ENCODE measurements around the gene GABRB1.

GABRB1 gene

GRCh38 chr4:47031011-47031678 lies at the start of gene GABRB1:
Gene GABRB1, plus strand, starts transcription at chr4:47031567.
- DNase-seq (ENCODE audit: low read depth in 2 of 2): peak in 1 of 2 experiments; percentile 11

- DNase-seq (ENCODE audit: low read depth in 2 of 2): no peak
Observed at GRCh38 chr4:46984781-46985180, 46.6 kb upstream of the GABRB1 start.

DNA sequence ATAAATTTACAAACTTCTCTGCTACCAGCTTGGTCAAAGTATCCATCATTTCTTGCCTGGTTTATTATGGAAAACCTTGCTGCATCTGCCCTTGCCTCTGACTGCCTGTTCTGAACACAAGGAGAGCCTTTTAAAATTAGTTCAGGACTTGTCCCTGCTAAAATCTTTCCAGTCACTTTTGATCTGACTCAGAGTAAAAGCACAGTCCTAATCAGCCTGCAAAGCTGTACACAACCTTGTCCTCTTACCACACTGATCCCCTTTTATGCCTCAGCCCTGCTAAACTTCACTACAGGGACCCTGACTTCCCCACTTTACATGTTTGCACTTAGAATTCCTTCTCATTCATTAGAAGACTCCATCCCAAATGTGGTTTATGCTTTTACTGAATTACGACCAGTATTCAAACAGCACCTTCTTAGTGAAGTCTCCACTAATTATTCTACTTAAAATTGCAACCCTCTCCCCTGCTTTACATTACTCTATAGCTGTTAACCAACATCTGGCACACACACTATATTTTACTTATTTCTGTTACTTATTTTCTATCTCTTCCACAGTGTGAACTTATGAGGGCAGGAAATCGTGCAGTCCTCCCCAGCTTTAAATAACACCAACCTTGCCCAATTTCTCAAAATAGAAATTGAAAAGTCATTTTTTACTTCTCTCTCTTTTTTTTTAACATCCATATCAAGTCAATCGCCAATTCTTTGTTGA lies 44.3 kb upstream of the GABRB1 start:
- DNase-seq (ENCODE audit: low read depth in 2 of 2): no peak

DNA sequence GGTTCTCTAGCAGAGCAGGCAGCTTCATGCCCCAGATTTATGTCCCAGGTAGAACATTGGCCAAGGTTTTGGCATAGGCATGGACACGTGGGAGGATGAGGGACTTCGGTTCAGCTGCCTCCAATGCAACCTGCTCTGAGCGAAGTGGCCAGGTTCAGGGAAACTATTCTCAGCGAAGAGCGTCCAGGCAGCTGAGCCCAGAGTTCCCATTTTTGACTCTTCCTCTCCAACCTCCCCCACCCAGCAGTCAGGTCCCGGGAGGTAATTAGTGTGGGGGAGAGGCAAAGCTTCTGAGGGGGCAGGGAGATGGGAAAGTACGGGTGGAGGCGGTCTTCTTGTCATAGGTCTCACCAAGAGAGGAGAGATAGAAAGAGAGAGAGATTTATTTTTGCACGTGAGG lies 39.0 kb upstream of the GABRB1 start:
- DNase-seq (ENCODE audit: low read depth in 2 of 2): no peak

DNA sequence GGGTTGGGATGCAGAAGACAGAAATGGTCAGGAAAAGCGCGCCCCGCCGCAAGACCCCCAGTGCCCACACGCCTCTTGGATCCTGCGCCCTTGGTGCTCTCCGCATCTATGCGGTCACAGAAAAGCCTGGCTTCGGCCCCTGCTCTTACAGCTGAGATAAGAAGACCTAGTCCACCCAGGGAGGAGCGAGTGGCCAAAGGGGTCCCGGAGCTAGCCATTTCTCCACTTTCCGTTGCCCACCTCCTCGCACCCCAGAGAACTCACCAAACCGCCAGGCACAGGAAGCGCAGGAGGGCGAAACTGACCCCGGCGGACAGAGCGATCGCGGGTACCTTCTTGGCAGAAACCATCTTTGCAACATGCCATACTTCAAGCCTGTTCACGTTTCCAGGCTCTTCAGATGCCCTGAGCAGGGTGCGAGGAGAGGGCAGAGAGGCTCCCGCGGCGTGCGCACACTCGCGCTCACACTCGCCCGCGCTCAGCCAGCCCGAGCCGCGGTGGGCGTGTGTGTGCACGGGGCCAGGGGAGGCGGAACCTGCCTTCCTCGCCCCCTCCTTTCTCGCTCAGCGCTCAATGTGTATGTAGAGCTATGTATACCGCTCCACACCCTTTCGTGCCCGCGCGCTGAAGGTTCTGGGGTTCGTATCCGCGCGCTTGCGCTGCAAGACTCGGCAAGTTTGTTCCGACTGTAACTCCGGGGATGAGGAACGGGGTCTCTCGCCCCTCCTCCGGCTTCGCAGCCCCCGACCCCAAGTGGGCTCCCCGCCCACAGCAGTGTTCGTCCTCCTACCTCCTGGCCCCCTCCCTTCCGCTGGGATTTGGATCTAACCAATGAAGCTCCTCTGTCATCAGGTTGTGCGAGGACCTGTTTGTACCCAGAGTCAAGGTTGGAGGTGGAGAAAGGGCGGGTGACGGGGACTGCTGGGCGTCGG lies 38.0 kb upstream of the GABRB1 start, which contains the start of gene GABRA4:
GABRA4 (minus strand) TSS at position 507 of the 932 bp plus-strand sequence; CDS start at position 350, 157 bp downstream.
- no peak for DNase-seq (ENCODE audit: low read depth in 2 of 2)

DNA sequence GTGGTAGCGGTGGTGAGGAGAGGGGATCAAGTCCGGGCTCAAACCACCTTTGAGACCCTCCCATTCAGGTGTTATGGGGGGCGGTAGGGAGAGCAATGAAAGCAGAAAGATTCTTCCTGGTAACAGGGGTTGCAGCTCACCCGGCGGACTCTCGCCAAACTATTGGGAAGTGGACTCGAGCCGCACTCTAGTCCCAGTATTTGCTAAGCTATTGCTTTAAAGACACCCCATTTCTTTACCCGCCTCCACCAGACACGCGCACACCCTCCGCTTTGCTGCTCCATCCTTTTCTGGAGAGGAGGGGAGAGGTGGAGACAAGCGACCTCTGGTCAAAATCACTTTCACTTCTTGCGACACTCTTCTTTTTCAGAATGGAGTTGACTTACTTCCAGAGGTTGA lies 37.4 kb upstream of the GABRB1 start:
- no peak for DNase-seq (ENCODE audit: low read depth in 2 of 2)

DNA sequence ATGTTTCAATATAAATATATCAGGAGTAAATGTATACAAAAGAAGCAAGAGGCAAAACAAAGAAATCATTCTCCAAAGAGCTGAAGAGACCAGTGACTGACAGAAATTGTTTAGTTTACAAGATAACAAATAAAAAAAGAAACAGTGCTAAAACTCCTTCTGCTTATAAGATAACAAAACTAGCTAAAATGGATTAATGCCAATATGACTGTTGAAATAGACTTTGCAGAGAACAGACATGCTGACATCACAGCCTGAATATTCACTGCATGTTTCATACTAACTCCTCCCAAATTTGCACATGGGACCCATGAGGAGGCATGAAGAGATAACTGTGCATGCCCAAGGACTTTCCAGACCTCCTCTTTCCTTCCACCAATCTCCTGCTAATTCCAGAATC lies 31.8 kb upstream of the GABRB1 start:
- no peak for DNase-seq (ENCODE audit: low read depth in 2 of 2)

DNA sequence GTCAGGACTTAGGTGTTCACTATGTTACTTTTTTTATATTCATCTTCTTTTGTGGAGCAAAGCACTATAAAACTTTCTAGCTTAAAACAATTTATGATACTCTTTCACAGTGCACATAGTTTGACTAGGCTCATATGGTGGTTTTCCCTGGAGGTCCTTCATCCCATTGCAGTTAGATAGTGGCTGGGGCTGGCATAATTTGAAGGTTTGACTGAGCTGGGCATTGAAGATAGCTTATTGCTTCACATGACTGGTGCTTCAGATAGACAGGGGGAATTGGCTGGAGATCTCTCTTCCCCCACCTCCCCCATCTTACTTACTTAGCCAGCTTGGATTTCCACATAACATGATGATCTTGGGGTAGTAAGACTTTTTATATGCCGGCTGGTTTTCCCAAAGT lies 31.0 kb upstream of the GABRB1 start:
- DNase-seq (ENCODE audit: low read depth in 2 of 2): no peak

GRCh38 chr4:47002580-47002979 lies 28.8 kb upstream of the GABRB1 start:
- DNase-seq (ENCODE audit: low read depth in 2 of 2): no peak

- DNase-seq (ENCODE audit: low read depth in 2 of 2): no peak
Observed at GRCh38 chr4:47010347-47010911, 20.9 kb upstream of the GABRB1 start.

DNA sequence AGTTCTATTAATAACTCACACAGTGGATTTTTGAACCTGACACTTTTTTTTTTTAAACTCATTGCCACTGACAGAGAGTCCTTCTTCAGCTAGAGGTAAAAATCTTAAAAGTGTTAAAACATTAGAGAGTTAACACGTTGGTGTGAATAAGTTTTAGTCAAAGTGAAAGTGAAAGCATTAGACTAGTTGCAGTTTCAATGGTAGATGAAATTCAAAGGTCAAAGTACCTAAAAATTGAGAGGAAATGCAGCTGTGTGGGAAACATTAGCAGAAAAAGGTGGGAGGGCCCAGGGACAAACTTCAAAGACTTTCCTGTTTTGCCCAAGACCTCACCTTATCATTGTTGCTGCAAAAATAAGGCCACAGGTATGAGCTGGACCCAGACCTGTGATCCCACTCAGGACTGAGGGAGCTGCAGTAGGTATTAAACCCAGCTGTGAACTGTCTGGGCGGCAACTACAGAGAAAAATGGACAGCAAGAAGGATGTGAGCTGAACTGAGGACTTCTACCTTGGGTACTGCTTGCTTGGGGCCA lies 20.4 kb upstream of the GABRB1 start:
- no peak for DNase-seq (ENCODE audit: low read depth in 2 of 2)

DNA sequence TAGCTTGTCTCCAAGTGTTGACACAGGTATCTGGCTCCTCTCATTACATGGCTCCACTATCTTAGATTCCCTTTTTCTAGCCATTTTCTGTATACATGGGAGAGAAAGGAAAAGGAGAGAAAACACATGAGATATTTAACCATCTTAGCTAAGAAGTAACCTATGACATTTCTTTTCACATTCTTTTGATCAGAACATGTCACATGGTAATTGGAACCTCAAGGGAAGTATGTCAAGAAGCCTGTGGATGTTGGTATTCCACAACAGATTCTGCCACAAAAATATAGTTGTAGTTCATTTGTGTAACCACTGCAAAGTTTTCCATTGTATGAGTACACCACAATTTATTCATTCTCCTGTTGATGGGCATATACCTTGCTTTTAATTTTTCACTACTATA lies 18.7 kb upstream of the GABRB1 start:
- DNase-seq (ENCODE audit: low read depth in 2 of 2): no peak

- no peak for DNase-seq (ENCODE audit: low read depth in 2 of 2)
Observed at GRCh38 chr4:47013373-47013772, 18.0 kb upstream of the GABRB1 start.

DNA sequence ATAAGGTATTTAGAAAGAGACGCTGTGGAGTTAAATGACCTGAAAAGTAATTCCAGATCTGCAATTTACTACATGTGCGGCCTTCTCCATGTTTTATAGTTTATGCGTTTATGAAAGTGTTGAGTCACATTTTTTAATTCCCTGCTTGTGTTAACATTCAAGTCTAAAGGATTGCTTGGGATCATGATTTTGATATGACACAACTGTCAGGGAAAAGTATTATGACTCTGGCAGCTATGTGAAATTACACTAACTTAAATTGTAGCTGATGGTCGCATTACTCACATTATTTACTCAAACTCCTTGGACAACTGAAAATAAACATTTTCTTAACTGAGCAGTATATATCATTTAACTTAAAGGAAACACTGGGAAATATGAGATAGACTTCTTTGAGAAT lies 14.3 kb upstream of the GABRB1 start:
- no peak for DNase-seq (ENCODE audit: low read depth in 2 of 2)

- no peak for DNase-seq (ENCODE audit: low read depth in 2 of 2)
Observed at GRCh38 chr4:47017494-47017893, 13.9 kb upstream of the GABRB1 start.

GRCh38 chr4:47031751-47032404 lies 511 bp downstream of the GABRB1 start:
- DNase-seq (ENCODE audit: low read depth in 2 of 2): no peak

DNA sequence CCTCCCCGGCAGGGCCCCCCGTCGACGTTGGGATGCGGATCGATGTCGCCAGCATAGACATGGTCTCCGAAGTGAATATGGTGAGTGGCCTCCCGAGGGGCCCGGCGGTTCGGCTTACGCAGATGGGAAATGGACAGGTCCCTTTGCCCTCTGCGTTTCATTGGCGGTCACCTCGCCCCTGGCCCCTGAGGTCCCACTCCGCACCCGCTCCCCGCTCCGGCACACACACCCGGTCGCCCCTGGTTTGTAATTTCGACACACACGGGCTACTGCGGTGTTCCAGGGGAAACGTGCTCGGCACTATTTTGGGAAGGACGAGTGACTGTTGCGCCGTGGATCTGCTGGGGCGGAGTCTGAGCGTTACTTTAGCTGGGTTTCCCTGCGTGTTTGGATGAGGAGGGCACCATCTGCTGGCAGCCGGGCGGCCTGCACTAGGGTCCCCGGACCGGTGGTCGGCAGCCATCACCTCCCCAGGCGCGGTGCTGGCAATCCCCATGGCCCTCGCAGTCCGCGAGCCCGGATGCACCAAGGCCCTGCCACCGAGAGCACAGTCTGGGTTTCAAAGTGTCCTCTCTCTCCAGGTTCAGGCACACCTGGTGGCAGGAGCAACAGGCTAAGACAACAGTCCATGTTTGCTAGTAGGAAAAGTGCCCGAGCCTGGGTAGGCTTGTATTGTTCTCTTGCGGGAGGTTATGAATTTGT lies 1.2 kb downstream of the GABRB1 start:
- DNase-seq (ENCODE audit: low read depth in 2 of 2): peak in 1 of 2 experiments; percentile 31

DNA sequence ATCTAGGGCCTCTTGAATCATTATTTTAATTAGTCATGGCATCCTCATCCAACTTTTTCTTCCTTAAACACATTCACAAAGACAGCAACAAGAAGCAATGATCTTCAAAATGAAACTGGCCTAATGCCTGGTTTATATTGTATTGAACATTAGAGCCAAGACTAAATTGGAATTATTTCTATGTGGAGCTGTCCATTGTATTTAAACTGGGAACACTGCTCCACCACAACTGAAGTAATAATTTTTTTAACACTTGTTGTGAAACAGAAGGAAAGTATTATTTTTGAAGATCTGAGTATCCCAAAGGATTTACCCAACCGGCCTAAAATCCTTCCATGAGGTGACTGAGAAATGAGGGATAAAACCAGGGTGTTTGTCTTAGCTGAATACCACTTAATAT lies 6.9 kb downstream of the GABRB1 start:
- DNase-seq (ENCODE audit: low read depth in 2 of 2): no peak

GRCh38 chr4:47040828-47041227 lies 9.5 kb downstream of the GABRB1 start:
- DNase-seq (ENCODE audit: low read depth in 2 of 2): no peak

GRCh38 chr4:47043821-47044220 lies 12.5 kb downstream of the GABRB1 start:
- DNase-seq (ENCODE audit: low read depth in 2 of 2): no peak

- DNase-seq (ENCODE audit: low read depth in 2 of 2): no peak
Observed at GRCh38 chr4:47045261-47045660, 13.9 kb downstream of the GABRB1 start.
